Smooth muscle cell (in vitro differentiated cells): ENCODE measurements around the gene ASB1. TPM values are rescaled to one million over a fixed set of nuclear protein-coding genes. Genes with fewer than 3 reads are reported as not detected.
A peak's percentile ranks its signal among the peaks of the same experiment; 100 is the strongest.

Experiments
- DNase-seq: peaks from one replicate; lab custom pipeline; 2025; ENCODE audit not compliant: unreplicated experiment; lab: John Stamatoyannopoulos, UW
- H2AFZ ChIP-seq: fragments of 200-600 bp; sonication (generic); 2 replicates; pipeline ENCODE4 v1.6.0; 2016; ENCODE audit warnings: antibody characterized with exemption, low read depth, mild to moderate bottlenecking
- H3F3A ChIP-seq: fragments of 200-600 bp; sonication (generic); 2 replicates; pipeline ENCODE4 v1.6.0; 2017; ENCODE audit warnings: antibody characterized with exemption, low read depth
- H3K27ac ChIP-seq: fragments of 200-600 bp; sonication (generic); 2 replicates; pipeline ENCODE4 v1.5.1; 2016; ENCODE audit warnings: low read depth, mild to moderate bottlenecking
- H3K27me3 ChIP-seq: fragments of 200-600 bp; sonication (generic); 2 replicates; pipeline ENCODE4 v1.6.1; 2016; ENCODE audit warnings: low read depth, mild to moderate bottlenecking
- H3K36me3 ChIP-seq: fragments of 200-600 bp; sonication (generic); 2 replicates; pipeline ENCODE4 v1.5.1; 2016; ENCODE audit warnings: low read depth
- H3K4me1 ChIP-seq: fragments of 200-600 bp; sonication (generic); 2 replicates; pipeline ENCODE4 v1.5.1; 2016; ENCODE audit warnings: low read depth
- H3K4me2 ChIP-seq: fragments of 200-600 bp; sonication (generic); 2 replicates; pipeline ENCODE4 v1.6.0; 2016; ENCODE audit warnings: mild to moderate bottlenecking
- H3K4me3 ChIP-seq: fragments of 200-600 bp; sonication (generic); 2 replicates; pipeline ENCODE4 v1.5.1; 2016; ENCODE audit warnings: mild to moderate bottlenecking
- H3K79me2 ChIP-seq: fragments of 200-600 bp; sonication (generic); 2 replicates; pipeline ENCODE4 v1.6.0; 2016; ENCODE audit warnings: low read depth, mild to moderate bottlenecking
- H3K9ac ChIP-seq: fragments of 200-600 bp; sonication (generic); 2 replicates; pipeline ENCODE4 v1.6.0; 2016; ENCODE audit warnings: low read depth
- H3K9me3 ChIP-seq: fragments of 200-600 bp; sonication (generic); replicated peaks from 2 replicates; pipeline ENCODE4 v1.5.1; 2016; ENCODE audit warnings: low read depth
- H4K20me1 ChIP-seq: fragments of 200-600 bp; sonication (generic); 2 replicates; pipeline ENCODE4 v1.6.0; 2016; ENCODE audit warnings: low read depth
- CTCF ChIP-seq: fragments of 200-600 bp; sonication (generic); IDR thresholded peaks from 2 replicates; pipeline ENCODE4 v1.5.1; 2017; ENCODE audit warnings: borderline replicate concordance, mild to moderate bottlenecking, antibody characterized with exemption; ENCODE audit not compliant: insufficient read depth, poor library complexity, severe bottlenecking
- WGBS: methylation state at CpG from one replicate; pipeline ENCODE4 v1.1.7; 2016; ENCODE audit warnings: low lambda C conversion rate; 5-methylcytosine and 5-hydroxymethylcytosine counted together
- polyA plus RNA-seq: library from polyadenylated mRNA; unstranded; fragments of >200 nt; fragmentation: Nextera tagmentation; extraction: Ambion mirVana; gene quantifications from 2 replicates; pipeline ENCODE4 v1.2.1, GENCODE V29; 2016
- total RNA-seq: library from RNA; depleted of rRNA; stranded (reverse); fragments of >200 nt; gene quantifications from 2 replicates; pipeline ENCODE4 v1.2.3, GENCODE V29; 2014

ASB1 gene
- total and polyA plus RNA-seq, 2 experiments from 2014 or later = 24.8 to 27.3 TPM

DNA sequence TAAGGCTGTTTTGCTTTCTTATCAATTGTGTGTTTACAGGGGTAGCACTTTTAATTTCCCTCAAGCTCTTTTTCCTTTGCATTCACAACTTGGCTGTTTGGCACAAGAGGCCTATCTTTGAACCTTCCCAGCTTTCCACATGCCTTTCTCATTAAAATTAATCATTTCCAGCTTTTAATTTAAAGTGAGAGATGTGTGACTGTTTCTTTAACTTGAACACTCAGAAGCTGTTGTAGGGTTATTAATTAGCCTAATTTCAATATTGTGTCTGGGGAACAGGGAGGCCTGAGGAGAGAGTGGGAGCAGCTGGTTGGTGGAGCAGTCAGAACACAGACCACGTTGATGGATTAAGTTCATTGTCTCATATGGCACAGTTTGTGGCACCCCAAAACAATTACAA lies 4.7 kb downstream of the ASB1 start:
- H3F3A ChIP-seq = no peaks in the 10 kb centered on the region
- peaks cover 7% of the 10 kb centered on the region for H3K4me1 ChIP-seq
- no peak overlapping the region for H3K4me3 ChIP-seq
- no peaks in the 10 kb centered on the region for H3K9me3 ChIP-seq
- H3K27me3 ChIP-seq = no peaks in the 10 kb centered on the region
- peaks cover 49% of the 10 kb centered on the region for H4K20me1 ChIP-seq
- H2AFZ ChIP-seq = no peak overlapping the region
- peaks cover 79% of the 10 kb centered on the region for H3K79me2 ChIP-seq
- no peak overlapping the region for H3K27ac ChIP-seq
- H3K4me2 ChIP-seq = no peak overlapping the region
- no peak for DNase-seq
- H3K9ac ChIP-seq = no peak overlapping the region
- H3K36me3 ChIP-seq = no peaks in the 10 kb centered on the region
- WGBS = 77% methylated on average over 1 of the region's 1 CpG
- no peak for TF ChIP-seq CTCF

- peak overlapping the region; percentile 69 for H3K27ac ChIP-seq
- WGBS = 95% methylated on average over 14 of the region's 14 CpGs
- H3K9me3 ChIP-seq = no peaks in the 10 kb centered on the region
- no peak for DNase-seq
- H3K4me1 ChIP-seq = no peaks in the 10 kb centered on the region
- no peak overlapping the region for H2AFZ ChIP-seq
- no peak overlapping the region for H3K4me3 ChIP-seq
- H3K36me3 ChIP-seq = peaks cover 9% of the 10 kb centered on the region
- H3K4me2 ChIP-seq = no peak overlapping the region
- no peak for TF ChIP-seq CTCF
- no peaks in the 10 kb centered on the region for H3K27me3 ChIP-seq
- H4K20me1 ChIP-seq = peaks cover 60% of the 10 kb centered on the region
- H3K9ac ChIP-seq = no peak overlapping the region
- peaks cover 84% of the 10 kb centered on the region for H3K79me2 ChIP-seq
- no peaks in the 10 kb centered on the region for H3F3A ChIP-seq
These were observed 6.7 kb downstream of the ASB1 start for GRCh38 chr2:238433300-238433915.

GRCh38 chr2:238433941-238434845 lies 7.5 kb downstream of the ASB1 start:
- Histone ChIP-seq H3F3A (no peaks in the 10 kb centered on the region), H4K20me1 (peaks cover 68% of the 10 kb centered on the region), H3K9ac (peak overlapping the region; percentile 3), H3K4me1 (no peaks in the 10 kb centered on the region), H3K79me2 (peaks cover 84% of the 10 kb centered on the region), H3K4me3 (no peak overlapping the region), H3K27me3 (no peaks in the 10 kb centered on the region), H3K4me2 (no peak overlapping the region), H3K27ac (peak overlapping the region; percentile 69), H3K36me3 (peaks cover 9% of the 10 kb centered on the region), H3K9me3 (no peaks in the 10 kb centered on the region), H2AFZ (no peak overlapping the region)
- WGBS = 91% methylated on average over 13 of the region's 13 CpGs
- DNase-seq = no peak
- no peak for TF ChIP-seq CTCF
